Panc1 (cell line): Measurements from ENCODE around the gene LRCH1. TPM values are rescaled to one million over a fixed set of nuclear protein-coding genes. Genes with fewer than 3 reads are reported as not detected.

Experiments used
- ATAC-seq: fragments of 200-7000 bp; cut with Tn5 transposase; 2 replicates; pipeline ENCODE4 v1.9.1; 2020; ENCODE audit warnings: mild to moderate bottlenecking, moderate library complexity
- BruUV-seq: library from RNA; stranded (reverse); fragments of 400-500 nt; replicated peaks from 2 replicates; lab custom pipeline; 2021; lab: Mats Ljungman, UMichigan
- CTCF ChIA-PET: fragments of 300-600 bp; sonication (Branson Sonifier 250); formaldehyde crosslinking; loops from one replicate; lab custom pipeline; 2022; ENCODE audit warnings: antibody characterized with exemption; lab: Charles Lee
- POLR2A ChIA-PET: fragments of 300-600 bp; sonication (Branson Sonifier 250); formaldehyde crosslinking; loops from one replicate; lab custom pipeline; 2022; ENCODE audit warnings: antibody characterized with exemption; lab: Charles Lee
- DNase-seq: peaks from one replicate; pipeline ENCODE4 v3.0.0-alpha.2; 2010; ENCODE audit warnings: low read depth, low spot score
- H3K27ac ChIP-seq: 2 replicates; pipeline ENCODE4 v1.5.1; 2011; ENCODE audit warnings: mild to moderate bottlenecking, low read length, inconsistent platforms
- H3K27me3 ChIP-seq: fragments of 200-500 bp; sonication (Bioruptor generic); 2 replicates; pipeline ENCODE4 v1.6.0; 2014; ENCODE audit warnings: low read length, inconsistent platforms; ENCODE audit not compliant: control insufficient read depth, insufficient read depth
- H3K36me3 ChIP-seq: fragments of 200-500 bp; sonication (Bioruptor generic); 2 replicates; pipeline ENCODE4 v1.5.1; 2014; ENCODE audit warnings: inconsistent platforms, mild to moderate bottlenecking, low read length, moderate library complexity; ENCODE audit not compliant: control insufficient read depth, insufficient read depth
- H3K4me1 ChIP-seq: 2 replicates; pipeline ENCODE4 v1.5.1; 2011; ENCODE audit warnings: inconsistent platforms, mild to moderate bottlenecking, low read length, moderate library complexity; ENCODE audit not compliant: control insufficient read depth, insufficient read depth
- H3K4me3 ChIP-seq, 2 experiments: 2 replicates each; pipeline ENCODE4 v1.5.1; 2011 to 2012; ENCODE audit warnings: low read depth in 2 of 2, low read length in 2 of 2, mild to moderate bottlenecking in 2 of 2, inconsistent platforms in 1 of 2, moderate library complexity in 1 of 2
- H3K9me3 ChIP-seq: fragments of 200-500 bp; sonication (Bioruptor generic); 2 replicates; pipeline ENCODE4 v1.5.1; 2014; ENCODE audit warnings: low read depth, mild to moderate bottlenecking, inconsistent platforms, low read length, moderate library complexity; ENCODE audit not compliant: control insufficient read depth, insufficient read depth
- CTCF ChIP-seq: fragments of 450-650 bp; IDR thresholded peaks from 2 replicates; pipeline ENCODE4 v1.5.1; 2017; ENCODE audit warnings: mild to moderate bottlenecking
- POLR2AphosphoS5 ChIP-seq: IDR thresholded peaks from 2 replicates; pipeline ENCODE4 v1.6.1; 2012; ENCODE audit warnings: mild to moderate bottlenecking, low read depth, low read length, moderate library complexity
- REST ChIP-seq, 2 experiments: IDR thresholded peaks; 2 replicates each; pipeline ENCODE4 v1.6.1; 2011 to 2012; ENCODE audit warnings: low read depth in 2 of 2, control low read depth in 1 of 2, low read length in 1 of 2, mild to moderate bottlenecking in 1 of 2, moderate library complexity in 1 of 2; ENCODE audit not compliant: insufficient read depth in 1 of 2
- SIN3A ChIP-seq: IDR thresholded peaks from 2 replicates; pipeline ENCODE4 v1.6.1; 2012; ENCODE audit warnings: low read depth, mild to moderate bottlenecking, low read length, moderate library complexity, borderline replicate concordance; ENCODE audit not compliant: insufficient read depth
- TCF7L2 ChIP-seq: IDR thresholded peaks from 2 replicates; pipeline ENCODE4 v1.6.1; 2011; ENCODE audit warnings: mild to moderate bottlenecking, low read depth, low read length, inconsistent platforms
- in situ Hi-C: cut with HindIII; loops from 2 replicates; pipeline ENCODE4 v1.10.0; 2016; ENCODE audit warnings: low sequenced_read_pairs, low pct_unique_long_range_greater_than_20kb
- intact Hi-C: fragments of 100-400 bp; cut with micrococcal nuclease; formaldehyde crosslinking; loops from one replicate; pipeline ENCODE4 v1.10.0; 2022; ENCODE audit not compliant: unreplicated experiment
- total RNA-seq: library from RNA; stranded (reverse); gene quantifications from one replicate; pipeline ENCODE4 v1.2.1, GENCODE V29; 2021; ENCODE audit not compliant: unreplicated experiment

Gene LRCH1
- total RNA-seq, 1 experiment from 2014 or later = 7.9 TPM

DNA sequence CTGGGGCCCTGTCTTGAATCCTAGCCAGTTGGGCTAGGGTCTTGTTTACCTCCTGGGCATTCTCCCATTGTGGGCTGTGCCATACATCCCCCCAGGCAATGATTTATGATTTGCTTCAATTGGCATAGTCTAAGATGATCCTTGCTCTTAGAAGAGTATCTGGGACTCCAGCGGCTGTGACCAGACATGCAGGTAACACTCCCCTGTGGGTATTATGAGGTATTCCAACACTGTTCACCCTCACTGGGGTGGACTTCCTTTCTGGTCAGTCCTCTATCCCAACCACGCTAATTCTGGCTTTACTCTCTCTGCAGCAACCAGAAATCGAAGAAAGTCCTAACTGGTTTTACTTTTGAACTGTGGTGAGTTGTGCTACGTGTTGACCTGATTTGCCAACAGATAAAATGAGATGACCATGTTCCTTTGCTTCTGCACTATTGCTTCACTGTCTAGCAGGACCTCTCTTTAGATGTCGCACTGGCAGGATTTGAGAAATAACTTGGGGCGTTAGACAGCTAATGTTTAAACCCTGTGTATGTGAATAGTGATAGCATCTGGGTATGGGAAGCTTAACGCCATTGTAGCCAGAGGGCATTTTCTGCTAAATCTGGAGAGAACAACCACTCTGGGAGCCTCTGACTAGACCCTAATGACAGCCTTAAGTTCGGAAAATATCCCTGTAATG lies 6.7 kb upstream of the LRCH1 start:
- peaks cover 1% of the 10 kb centered on the region; the same call in 1 of the 2 replicates for H3K4me1 ChIP-seq
- H3K36me3 ChIP-seq = no peaks in the 10 kb centered on the region
- DNase-seq = no peak
- in situ Hi-C loops = no loop called here
- H3K27me3 ChIP-seq = no peaks in the 10 kb centered on the region
- no peak overlapping the region for H3K27ac ChIP-seq
- ATAC-seq = no peak
- no TSS peak for BruUV-seq
- H3K4me3 ChIP-seq = no peak overlapping the region
- intact Hi-C loops = no loop called here
- CTCF ChIA-PET = no interaction called here
- no peak for TF ChIP-seq POLR2AphosphoS5
- POLR2A ChIA-PET = no interaction called here
- H3K9me3 ChIP-seq = no peaks in the 10 kb centered on the region

- no peak overlapping the region for H3K4me3 ChIP-seq
- CTCF ChIA-PET = interaction anchor here (1.8 kb wide), 1 partner anchor 170 kb away, joined by 12 read pairs; no protein-coding TSS in a partner anchor
- intact Hi-C loops = loop anchor here (1.0 kb wide), 1 partner anchor 170 kb away; no protein-coding TSS in a partner anchor
- ATAC-seq (no peak), DNase-seq (no peak)
- POLR2A ChIA-PET = interaction anchor here (0.7 kb wide), 1 partner anchor 190 kb away, joined by 9 read pairs; no protein-coding TSS in a partner anchor
- H3K27me3 ChIP-seq = no peaks in the 10 kb centered on the region
- BruUV-seq = no TSS peak
- H3K9me3 ChIP-seq = no peaks in the 10 kb centered on the region
- no peak overlapping the region for H3K27ac ChIP-seq
- peaks cover 11% of the 10 kb centered on the region for H3K4me1 ChIP-seq
- peaks cover 5% of the 10 kb centered on the region; the same call in 1 of the 2 replicates for H3K36me3 ChIP-seq
- TF ChIP-seq SIN3A = no peak
- TF ChIP-seq POLR2AphosphoS5 = no peak
- no peak for TF ChIP-seq TCF7L2
- TF ChIP-seq REST (IDR thresholded peaks at IDR 0.05; ENCODE audit: insufficient read depth in 1 of 2, low read depth in 2 of 2, low read length in 1 of 2) = no peak
- TF ChIP-seq CTCF = no peak
- in situ Hi-C loops = no loop called here
Observed at GRCh38 chr13:46550822-46551221, 2.1 kb upstream of the LRCH1 start.
